Type B pancreatic cell (in vitro differentiated cells): Measurements from ENCODE around the gene HEXIM1. TPM values are rescaled to one million over a fixed set of nuclear protein-coding genes. Genes with fewer than 3 reads are reported as not detected.
A peak's percentile ranks its signal among the peaks of the same experiment; 100 is the strongest.

Source experiments
- DNase-seq: peaks from one replicate; pipeline ENCODE4 v3.0.0; 2021; ENCODE audit warnings: mixed read lengths; ENCODE audit not compliant: unreplicated experiment; ENCODE audit errors: extremely low spot score
- H3K27ac Mint-ChIP-seq: 2 replicates; pipeline ENCODE4 v1.8.0; 2021; ENCODE audit warnings: mild to moderate bottlenecking, mixed read lengths
- H3K27me3 Mint-ChIP-seq: 2 replicates; pipeline ENCODE4 v1.8.0; 2021; ENCODE audit warnings: mixed read lengths
- H3K36me3 Mint-ChIP-seq: 2 replicates; pipeline ENCODE4 v1.8.0; 2021; ENCODE audit warnings: mixed read lengths
- H3K4me1 Mint-ChIP-seq: one replicate; pipeline ENCODE4 v1.8.0; 2021; ENCODE audit warnings: mixed read lengths; ENCODE audit not compliant: unreplicated experiment
- H3K4me3 Mint-ChIP-seq: 2 replicates; pipeline ENCODE4 v1.8.0; 2021; ENCODE audit warnings: mild to moderate bottlenecking, mixed read lengths
- H3K9me3 Mint-ChIP-seq: 2 replicates; pipeline ENCODE4 v1.8.0; 2021; ENCODE audit warnings: mixed read lengths
- CTCF ChIP-seq: fragments of 200-600 bp; sonication (generic); conservative IDR thresholded peaks from 2 replicates; pipeline ENCODE4 v1.5.0; 2021; ENCODE audit warnings: antibody characterized with exemption, mild to moderate bottlenecking
- long read RNA-seq: library from polyadenylated mRNA; unstranded; transcript quantifications from one replicate; pipeline ENCODE4 v2.0.0, GENCODE V29; 2020
- total RNA-seq: library from RNA; stranded (reverse); gene quantifications from 2 replicates; pipeline ENCODE4 v1.2.1, GENCODE V29; 2021; ENCODE audit warnings: low replicate concordance

The HEXIM1 gene
- total RNA-seq: 27.5 and 34.5 TPM in 2 replicates
- long read RNA-seq, partial matches to known transcripts: 0 of 6 reads
- long read RNA-seq, other reads (novel, unspliced or antisense): 2 of 6 reads

- Mint-ChIP-seq H3K4me3 (peak within 1 kb of the TSS; percentile 93), H3K4me1 (peaks cover 40% of the 10 kb centered on the region), H3K27me3 (peaks cover 10% of the 10 kb centered on the region), H3K9me3 (no peaks in the 10 kb centered on the region), H3K27ac (peak within 1 kb of the TSS; percentile 100), H3K36me3 (peaks cover 4% of the 10 kb centered on the region)
- DNase-seq: peak; percentile 100
- no peak for TF ChIP-seq CTCF
These were observed at the start of gene HEXIM1 for GRCh38 chr17:45148183-45149036. HEXIM1 (plus strand) TSS chr17:45148475; CDS start chr17:45149191, 716 bp downstream.

- H3K27ac Mint-ChIP-seq: peak overlapping the region; percentile 31
- H3K9me3 Mint-ChIP-seq: no peaks in the 10 kb centered on the region
- TF ChIP-seq CTCF: peak; percentile 90
- DNase-seq: peak; percentile 88
- no peak overlapping the region for H3K4me3 Mint-ChIP-seq
- H3K4me1 Mint-ChIP-seq: peaks cover 17% of the 10 kb centered on the region
- H3K27me3 Mint-ChIP-seq: no peaks in the 10 kb centered on the region
- H3K36me3 Mint-ChIP-seq: peaks cover 31% of the 10 kb centered on the region
These were observed 49.2 kb upstream of the HEXIM1 start for GRCh38 chr17:45098869-45099616.

GRCh38 chr17:45101546-45101882, 46.8 kb upstream of the HEXIM1 start:
- Mint-ChIP-seq H3K36me3 (peaks cover 26% of the 10 kb centered on the region), H3K9me3 (no peaks in the 10 kb centered on the region), H3K4me1 (peaks cover 17% of the 10 kb centered on the region), H3K27ac (peak overlapping the region; percentile 88), H3K4me3 (peak overlapping the region; percentile 72), H3K27me3 (no peaks in the 10 kb centered on the region)
- TF ChIP-seq CTCF: no peak
- DNase-seq: no peak

- Mint-ChIP-seq H3K4me3 (peak overlapping the region; percentile 72), H3K4me1 (peaks cover 17% of the 10 kb centered on the region), H3K27me3 (no peaks in the 10 kb centered on the region), H3K27ac (peak overlapping the region; percentile 88), H3K36me3 (peaks cover 25% of the 10 kb centered on the region), H3K9me3 (no peaks in the 10 kb centered on the region)
- no peak for DNase-seq
- no peak for TF ChIP-seq CTCF
These were observed 46.1 kb upstream of the HEXIM1 start for GRCh38 chr17:45101883-45102811.

GRCh38 chr17:45102856-45103255, 45.4 kb upstream of the HEXIM1 start:
- Mint-ChIP-seq H3K4me3 (peak overlapping the region; percentile 56), H3K4me1 (peaks cover 17% of the 10 kb centered on the region), H3K9me3 (no peaks in the 10 kb centered on the region), H3K27ac (peak overlapping the region; percentile 88), H3K36me3 (peaks cover 25% of the 10 kb centered on the region), H3K27me3 (no peaks in the 10 kb centered on the region)
- no peak for TF ChIP-seq CTCF
- no peak for DNase-seq
